K562 (cell line): Measurements from ENCODE around the gene P2RY11. TPM values are rescaled to one million over a fixed set of nuclear protein-coding genes. Genes with fewer than 3 reads are reported as not detected.
A peak's percentile ranks its signal among the peaks of the same experiment; 100 is the strongest.

Source experiments
- BRCA1 ChIP-seq, 2 experiments: fragments of 450-650 bp in 1 of 2; sonication (generic) in 1 of 2; formaldehyde crosslinking in 1 of 2; IDR thresholded peaks; 2 replicates each; pipeline versions ENCODE4 v1.5.0 to v1.6.1; 2017 to 2020; ENCODE audit warnings: mild to moderate bottlenecking in 1 of 2, missing genetic modification reagents in 1 of 2
- CBFB ChIP-seq: sonication (generic); formaldehyde crosslinking; IDR thresholded peaks from 2 replicates; pipeline ENCODE4 v1.4.0; 2020; ENCODE audit warnings: mild to moderate bottlenecking, missing genetic modification reagents
- CCNT2 ChIP-seq: IDR thresholded peaks from 2 replicates; pipeline ENCODE4 v1.6.1; 2011; ENCODE audit warnings: borderline replicate concordance, low read depth, mild to moderate bottlenecking, moderate library complexity, mixed read lengths, low read length; ENCODE audit not compliant: insufficient read length; ENCODE audit errors: extremely low read depth
- CHD2 ChIP-seq: IDR thresholded peaks from 2 replicates; pipeline ENCODE4 v1.6.1; 2011; ENCODE audit warnings: low read depth, low read length
- DACH1 ChIP-seq: fragments of 450-650 bp; IDR thresholded peaks from 2 replicates; pipeline ENCODE4 v1.6.1; 2018; ENCODE audit not compliant: partially characterized antibody
- HDAC8 ChIP-seq: fragments of 450-650 bp; IDR thresholded peaks from 2 replicates; pipeline ENCODE4 v1.6.1; 2016; ENCODE audit warnings: mild to moderate bottlenecking, missing genetic modification characterization, moderate library complexity, missing compliant biosample characterization
- HMG20B ChIP-seq: fragments of 250-450 bp; sonication (Bioruptor Pico); IDR thresholded peaks from 2 replicates; pipeline ENCODE4 v1.5.0; 2021; ENCODE audit warnings: mild to moderate bottlenecking
- PCBP2 ChIP-seq: fragments of 200-400 bp; formaldehyde crosslinking; IDR thresholded peaks from 2 replicates; pipeline ENCODE4 v1.6.1; 2018; ENCODE audit warnings: low read length, low read depth, mild to moderate bottlenecking, moderate library complexity; ENCODE audit not compliant: poor library complexity, severe bottlenecking
- POLR2AphosphoS2 ChIP-seq: IDR thresholded peaks from 2 replicates; pipeline ENCODE4 v1.6.1; 2012; ENCODE audit warnings: low read length, improper control_type of control experiment
- PRMT5 ChIP-seq: sonication (generic); formaldehyde crosslinking; IDR thresholded peaks from 2 replicates; pipeline ENCODE4 v1.5.0; 2020; ENCODE audit warnings: missing genetic modification reagents
- PTTG1 ChIP-seq: fragments of 450-650 bp; IDR thresholded peaks from 2 replicates; pipeline ENCODE4 v1.6.1; 2016; ENCODE audit warnings: low read depth, mild to moderate bottlenecking, missing genetic modification characterization, missing compliant biosample characterization
- SMAD1 ChIP-seq: fragments of 150-350 bp; IDR thresholded peaks from 2 replicates; pipeline ENCODE4 v1.6.1; 2014; ENCODE audit warnings: low read length, low read depth; ENCODE audit not compliant: partially characterized antibody
- SNRNP70 ChIP-seq: fragments of 200-400 bp; formaldehyde crosslinking; optimal IDR thresholded peaks from 2 replicates; pipeline ENCODE3; 2017; ENCODE audit warnings: low read depth, low read length
- TAL1 ChIP-seq: fragments of 450-650 bp; IDR thresholded peaks from 2 replicates; pipeline ENCODE4 v1.6.1; 2016; ENCODE audit warnings: mild to moderate bottlenecking
- ZFX ChIP-seq: sonication (generic); formaldehyde crosslinking; IDR thresholded peaks from 2 replicates; pipeline ENCODE4 v1.8.0; 2022; ENCODE audit warnings: mild to moderate bottlenecking, missing genetic modification reagents, moderate library complexity
- ZNF197 ChIP-seq: fragments of 200-800 bp; sonication (Bioruptor generic); IDR thresholded peaks from 2 replicates; pipeline ENCODE4 v1.6.1; 2016; ENCODE audit warnings: low read depth, missing genetic modification characterization, missing compliant biosample characterization
- ZNF24 ChIP-seq: fragments of 450-650 bp; IDR thresholded peaks from 2 replicates; pipeline ENCODE4 v1.6.1; 2016
- ZNF695 ChIP-seq: fragments of 450-650 bp; formaldehyde crosslinking; IDR thresholded peaks from 2 replicates; pipeline ENCODE4 v1.4.0; 2020; ENCODE audit warnings: mild to moderate bottlenecking, moderate library complexity
- polyA plus RNA-seq, 8 experiments: library from polyadenylated mRNA; depleted of rRNA in 4 of 8; stranded (reverse) in 5 of 8; unstranded in 3 of 8; fragments of >200 nt; fragmentation: Nextera tagmentation in 2 of 8; fragmentation: Illumina TruSeq in 1 of 8; extraction: Ambion mirVana in 2 of 8; extraction: Trizol in 1 of 8; gene quantifications; 2 replicates each; pipeline versions ENCODE4 v1.2.1 to v1.2.3, GENCODE V29; 2011 to 2014; ENCODE audit warnings: inconsistent platforms in 1 of 8, missing spikeins in 1 of 8
- total RNA-seq, 7 experiments: library from RNA; depleted of rRNA in 6 of 7; stranded (reverse); fragments of >200 nt in 6 of 7; fragmentation: Illumina TruSeq in 2 of 7; extraction: Trizol in 2 of 7; gene quantifications; 2 replicates each; pipeline versions ENCODE4 v1.2.1 to v1.2.3, GENCODE V29; 2011 to 2021; ENCODE audit warnings: low replicate concordance in 1 of 7
- TF ChIP-seq, protein P1 (sequence below), 2 experiments: IDR thresholded peaks; 2 replicates each; pipeline ENCODE4 v1.6.1; 2011; ENCODE audit warnings: borderline replicate concordance in 1 of 2, control low read depth in 1 of 2, low read depth in 1 of 2, low read length in 1 of 2, mild to moderate bottlenecking in 1 of 2, mixed read lengths in 1 of 2, moderate library complexity in 1 of 2; ENCODE audit not compliant: insufficient read depth in 1 of 2, insufficient read length in 1 of 2, poor library complexity in 1 of 2, severe bottlenecking in 1 of 2; ENCODE audit errors: extremely low read depth in 1 of 2
- TF ChIP-seq, protein P2 (sequence below): fragments of 450-650 bp; formaldehyde crosslinking; IDR thresholded peaks from 2 replicates; pipeline ENCODE4 v1.4.0; 2022; ENCODE audit warnings: mild to moderate bottlenecking, moderate library complexity
- TF ChIP-seq, protein P3 (sequence below): fragments of 200-800 bp; sonication (Bioruptor generic); IDR thresholded peaks from 2 replicates; pipeline ENCODE4 v1.6.1; 2017; ENCODE audit warnings: missing genetic modification characterization, missing compliant biosample characterization
- TF ChIP-seq, protein P4 (sequence below), 2 experiments: fragments of 450-650 bp in 1 of 2; IDR thresholded peaks; 2 replicates each; pipeline ENCODE4 v1.6.1; 2011 to 2017; ENCODE audit warnings: low read depth in 2 of 2, antibody characterized with exemption in 1 of 2, borderline replicate concordance in 1 of 2, low read length in 1 of 2, mild to moderate bottlenecking in 1 of 2, mixed read lengths in 1 of 2; ENCODE audit not compliant: control insufficient read depth in 1 of 2

The P2RY11 gene
- total and polyA plus RNA-seq, 9 of the 15 experiments (the other 6 are each of a cell fraction or from before 2014, with no cell fraction given), result 0.03 to 10.1 (median 1.5) TPM

DNA sequence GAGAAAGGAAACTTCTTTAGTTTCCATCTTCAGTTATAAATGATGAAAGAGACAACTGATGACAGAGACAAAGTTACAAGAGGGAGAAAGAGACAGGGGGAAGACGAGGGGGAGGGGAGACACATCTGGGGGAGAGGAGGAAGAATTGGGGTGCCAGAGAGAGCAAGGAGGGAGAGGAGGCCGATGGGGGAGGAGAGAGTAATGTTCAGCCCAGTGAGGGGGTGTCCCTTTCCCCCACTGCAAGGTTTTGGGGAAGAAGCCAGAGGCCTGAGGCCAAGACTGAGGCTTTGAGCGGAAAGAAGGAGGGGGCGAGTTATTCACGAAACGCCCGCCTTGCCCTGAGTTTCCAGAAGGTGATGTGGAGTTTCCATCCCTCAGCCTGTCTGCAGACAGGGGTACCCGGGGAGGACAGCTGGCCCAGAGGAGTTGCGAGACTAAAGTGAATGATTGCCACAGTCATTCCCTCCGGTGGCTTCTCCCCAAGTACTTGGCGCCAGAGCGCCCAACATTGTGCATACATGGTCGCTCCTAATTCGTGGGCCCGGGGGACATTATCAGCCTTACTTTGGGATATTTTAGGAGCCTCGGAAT is 5.9 kb upstream of the P2RY11 start (continued):
- TF ChIP-seq, protein P1, sequence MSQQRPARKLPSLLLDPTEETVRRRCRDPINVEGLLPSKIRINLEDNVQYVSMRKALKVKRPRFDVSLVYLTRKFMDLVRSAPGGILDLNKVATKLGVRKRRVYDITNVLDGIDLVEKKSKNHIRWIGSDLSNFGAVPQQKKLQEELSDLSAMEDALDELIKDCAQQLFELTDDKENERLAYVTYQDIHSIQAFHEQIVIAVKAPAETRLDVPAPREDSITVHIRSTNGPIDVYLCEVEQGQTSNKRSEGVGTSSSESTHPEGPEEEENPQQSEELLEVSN (IDR thresholded peaks at IDR 0.05; ENCODE audit: borderline replicate concordance in 1 of 2, extremely low read depth in 1 of 2, insufficient read depth in 1 of 2, insufficient read length in 1 of 2, low read depth in 1 of 2, low read length in 1 of 2, poor library complexity in 1 of 2, severe bottlenecking in 1 of 2), result no peak
- TF ChIP-seq, protein P2, sequence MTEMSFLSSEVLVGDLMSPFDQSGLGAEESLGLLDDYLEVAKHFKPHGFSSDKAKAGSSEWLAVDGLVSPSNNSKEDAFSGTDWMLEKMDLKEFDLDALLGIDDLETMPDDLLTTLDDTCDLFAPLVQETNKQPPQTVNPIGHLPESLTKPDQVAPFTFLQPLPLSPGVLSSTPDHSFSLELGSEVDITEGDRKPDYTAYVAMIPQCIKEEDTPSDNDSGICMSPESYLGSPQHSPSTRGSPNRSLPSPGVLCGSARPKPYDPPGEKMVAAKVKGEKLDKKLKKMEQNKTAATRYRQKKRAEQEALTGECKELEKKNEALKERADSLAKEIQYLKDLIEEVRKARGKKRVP (CRISPR knock-in tag), result no peak
- TF ChIP-seq PTTG1 (tag) (no peak), ZNF197 (CRISPR knock-in tag) (no peak), SMAD1 (no peak), CCNT2 (no peak), ZNF695 (CRISPR knock-in tag) (no peak), HMG20B (CRISPR knock-in tag) (no peak), PRMT5 (CRISPR knock-in tag) (no peak), TAL1 (no peak), CBFB (CRISPR knock-in tag) (peak; percentile 62; the same call in 1 of the 2 replicates), POLR2AphosphoS2 (no peak), HDAC8 (tag) (no peak), BRCA1 (IDR thresholded peaks at IDR 0.05) (no peak), BRCA1 (CRISPR knock-in tag; IDR thresholded peaks at IDR 0.05) (no peak), ZNF24 (0 out of 2 replicates have a peak, but pooled peaks have one; percentile 38), SNRNP70 (no peak), CHD2 (no peak), ZFX (CRISPR knock-in tag) (no peak), PCBP2 (no peak), DACH1 (no peak)
- TF ChIP-seq, protein P3, sequence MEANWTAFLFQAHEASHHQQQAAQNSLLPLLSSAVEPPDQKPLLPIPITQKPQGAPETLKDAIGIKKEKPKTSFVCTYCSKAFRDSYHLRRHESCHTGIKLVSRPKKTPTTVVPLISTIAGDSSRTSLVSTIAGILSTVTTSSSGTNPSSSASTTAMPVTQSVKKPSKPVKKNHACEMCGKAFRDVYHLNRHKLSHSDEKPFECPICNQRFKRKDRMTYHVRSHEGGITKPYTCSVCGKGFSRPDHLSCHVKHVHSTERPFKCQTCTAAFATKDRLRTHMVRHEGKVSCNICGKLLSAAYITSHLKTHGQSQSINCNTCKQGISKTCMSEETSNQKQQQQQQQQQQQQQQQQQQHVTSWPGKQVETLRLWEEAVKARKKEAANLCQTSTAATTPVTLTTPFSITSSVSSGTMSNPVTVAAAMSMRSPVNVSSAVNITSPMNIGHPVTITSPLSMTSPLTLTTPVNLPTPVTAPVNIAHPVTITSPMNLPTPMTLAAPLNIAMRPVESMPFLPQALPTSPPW (CRISPR knock-in tag), result no peak
- TF ChIP-seq, protein P4, sequence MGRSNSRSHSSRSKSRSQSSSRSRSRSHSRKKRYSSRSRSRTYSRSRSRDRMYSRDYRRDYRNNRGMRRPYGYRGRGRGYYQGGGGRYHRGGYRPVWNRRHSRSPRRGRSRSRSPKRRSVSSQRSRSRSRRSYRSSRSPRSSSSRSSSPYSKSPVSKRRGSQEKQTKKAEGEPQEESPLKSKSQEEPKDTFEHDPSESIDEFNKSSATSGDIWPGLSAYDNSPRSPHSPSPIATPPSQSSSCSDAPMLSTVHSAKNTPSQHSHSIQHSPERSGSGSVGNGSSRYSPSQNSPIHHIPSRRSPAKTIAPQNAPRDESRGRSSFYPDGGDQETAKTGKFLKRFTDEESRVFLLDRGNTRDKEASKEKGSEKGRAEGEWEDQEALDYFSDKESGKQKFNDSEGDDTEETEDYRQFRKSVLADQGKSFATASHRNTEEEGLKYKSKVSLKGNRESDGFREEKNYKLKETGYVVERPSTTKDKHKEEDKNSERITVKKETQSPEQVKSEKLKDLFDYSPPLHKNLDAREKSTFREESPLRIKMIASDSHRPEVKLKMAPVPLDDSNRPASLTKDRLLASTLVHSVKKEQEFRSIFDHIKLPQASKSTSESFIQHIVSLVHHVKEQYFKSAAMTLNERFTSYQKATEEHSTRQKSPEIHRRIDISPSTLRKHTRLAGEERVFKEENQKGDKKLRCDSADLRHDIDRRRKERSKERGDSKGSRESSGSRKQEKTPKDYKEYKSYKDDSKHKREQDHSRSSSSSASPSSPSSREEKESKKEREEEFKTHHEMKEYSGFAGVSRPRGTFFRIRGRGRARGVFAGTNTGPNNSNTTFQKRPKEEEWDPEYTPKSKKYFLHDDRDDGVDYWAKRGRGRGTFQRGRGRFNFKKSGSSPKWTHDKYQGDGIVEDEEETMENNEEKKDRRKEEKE (IDR thresholded peaks at IDR 0.05; ENCODE audit: borderline replicate concordance in 1 of 2, control insufficient read depth in 1 of 2, low read depth in 2 of 2, low read length in 1 of 2), result no peak
